H9 (cell line): Measurements from ENCODE around the gene CYFIP1. TPM values are rescaled to one million over a fixed set of nuclear protein-coding genes. Genes with fewer than 3 reads are reported as not detected.

Experiments
- DNase-seq: peaks from one replicate; pipeline ENCODE4 v3.0.0-alpha.2; 2017
- H2AFZ ChIP-seq: one replicate; pipeline ENCODE4 v1.6.1; 2013; ENCODE audit warnings: mild to moderate bottlenecking, low read length, control low read depth, moderate library complexity
- H2AK5ac ChIP-seq: 2 replicates; pipeline ENCODE4 v1.6.1; 2013; ENCODE audit warnings: low read length, control low read depth, mixed read lengths; ENCODE audit not compliant: insufficient read length
- H2BK120ac ChIP-seq: one replicate; pipeline ENCODE4 v1.6.1; 2013; ENCODE audit warnings: low read depth, mild to moderate bottlenecking, low read length, control low read depth, inconsistent platforms; ENCODE audit not compliant: poor library complexity, severe bottlenecking
- H2BK12ac ChIP-seq: 2 replicates; pipeline ENCODE4 v1.6.1; 2013; ENCODE audit warnings: low read length, control low read depth, mixed read lengths, low read depth; ENCODE audit not compliant: insufficient read length
- H2BK15ac ChIP-seq: 2 replicates; pipeline ENCODE4 v1.6.1; 2013; ENCODE audit warnings: low read depth, low read length, control low read depth
- H2BK20ac ChIP-seq: one replicate; pipeline ENCODE4 v1.6.1; 2013; ENCODE audit warnings: low read depth, mild to moderate bottlenecking, low read length, control low read depth, inconsistent platforms; ENCODE audit not compliant: poor library complexity, severe bottlenecking
- H2BK5ac ChIP-seq: 2 replicates; pipeline ENCODE4 v1.6.1; 2013; ENCODE audit warnings: low read length, control low read depth, mixed read lengths; ENCODE audit not compliant: insufficient read length
- H3K14ac ChIP-seq: 2 replicates; pipeline ENCODE4 v1.6.1; 2013; ENCODE audit warnings: low read length, control low read depth; ENCODE audit not compliant: insufficient read depth
- H3K18ac ChIP-seq: 2 replicates; pipeline ENCODE4 v1.6.1; 2013; ENCODE audit warnings: low read depth, mild to moderate bottlenecking, mixed read lengths, low read length, control low read depth; ENCODE audit not compliant: insufficient read length
- H3K23ac ChIP-seq: 2 replicates; pipeline ENCODE4 v1.6.1; 2013; ENCODE audit warnings: low read length, control low read depth, mixed read lengths, low read depth; ENCODE audit not compliant: insufficient read length
- H3K23me2 ChIP-seq: 2 replicates; pipeline ENCODE4 v1.6.1; 2013; ENCODE audit warnings: low read depth, mild to moderate bottlenecking, mixed read lengths, low read length, control low read depth; ENCODE audit not compliant: insufficient read length, poor library complexity, severe bottlenecking
- H3K27ac ChIP-seq: 2 replicates; pipeline ENCODE4 v1.5.1; 2013; ENCODE audit warnings: low read length, control low read depth, mixed read lengths, low read depth; ENCODE audit not compliant: insufficient read length
- H3K27me3 ChIP-seq: 2 replicates; pipeline ENCODE4 v1.6.1; 2013; ENCODE audit warnings: low read length, control low read depth, inconsistent platforms; ENCODE audit not compliant: insufficient read depth
- H3K4ac ChIP-seq: 2 replicates; pipeline ENCODE4 v1.6.1; 2013; ENCODE audit warnings: low read depth, mild to moderate bottlenecking, control low read depth, inconsistent platforms, low read length, moderate library complexity
- H3K4me1 ChIP-seq: 2 replicates; pipeline ENCODE4 v1.6.1; 2013; ENCODE audit warnings: low read length, control low read depth, inconsistent platforms; ENCODE audit not compliant: insufficient read depth
- H3K4me2 ChIP-seq: 2 replicates; pipeline ENCODE4 v1.6.1; 2013; ENCODE audit warnings: low read length, control low read depth, mixed read lengths; ENCODE audit not compliant: insufficient read length, insufficient read depth
- H3K56ac ChIP-seq: 2 replicates; pipeline ENCODE4 v1.6.1; 2013; ENCODE audit warnings: low read depth, mild to moderate bottlenecking, mixed read lengths, low read length, control low read depth; ENCODE audit not compliant: insufficient read length
- H3K79me1 ChIP-seq: 2 replicates; pipeline ENCODE4 v1.6.1; 2013; ENCODE audit warnings: low read depth, mild to moderate bottlenecking, moderate library complexity, low read length, control low read depth, inconsistent platforms; ENCODE audit not compliant: insufficient read depth, poor library complexity, severe bottlenecking
- H3K79me2 ChIP-seq: 2 replicates; pipeline ENCODE4 v1.6.1; 2013; ENCODE audit warnings: low read length, control low read depth, inconsistent platforms; ENCODE audit not compliant: insufficient read depth
- H3K9ac ChIP-seq: 2 replicates; pipeline ENCODE4 v1.6.1; 2013; ENCODE audit warnings: low read length, control low read depth, mixed read lengths; ENCODE audit not compliant: insufficient read length; ENCODE audit errors: extremely low read depth
- H3K9me3 ChIP-seq: one replicate; pipeline ENCODE4 v1.6.1; 2013; ENCODE audit warnings: low read depth, low read length, inconsistent platforms; ENCODE audit not compliant: control insufficient read depth
- H3T11ph ChIP-seq: one replicate; pipeline ENCODE4 v1.6.1; 2013; ENCODE audit warnings: mild to moderate bottlenecking, low read length, control low read depth, inconsistent platforms
- H4K20me1 ChIP-seq: one replicate; pipeline ENCODE4 v1.6.1; 2013; ENCODE audit not compliant: control insufficient read depth, insufficient read length, insufficient read depth
- H4K5ac ChIP-seq: 2 replicates; pipeline ENCODE4 v1.6.1; 2013; ENCODE audit warnings: low read depth, mild to moderate bottlenecking, mixed read lengths, low read length, control low read depth; ENCODE audit not compliant: insufficient read length
- H4K8ac ChIP-seq: replicated peaks from 2 replicates; pipeline ENCODE4 v1.6.1; 2013; ENCODE audit warnings: low read length, control low read depth, mixed read lengths, low read depth; ENCODE audit not compliant: insufficient read length
- H4K91ac ChIP-seq: 2 replicates; pipeline ENCODE4 v1.6.1; 2013; ENCODE audit warnings: low read depth, mild to moderate bottlenecking, moderate library complexity, mixed read lengths, low read length, control low read depth; ENCODE audit not compliant: insufficient read length
- H3K27ac Mint-ChIP-seq, 3 experiments: 2 replicates in 2 of 3; 3 replicates in 1 of 3; pipeline ENCODE4 v1.8.0; 2020 to 2021; ENCODE audit warnings: mixed read lengths in 3 of 3, mild to moderate bottlenecking in 1 of 3, moderate library complexity in 1 of 3
- H3K27me3 Mint-ChIP-seq: 2 replicates; pipeline ENCODE4 v1.8.0; 2021; ENCODE audit warnings: low read depth, mild to moderate bottlenecking, moderate library complexity, mixed read lengths
- H3K36me3 Mint-ChIP-seq, 3 experiments: 2 replicates in 2 of 3; 3 replicates in 1 of 3; pipeline ENCODE4 v1.8.0; 2020 to 2021; ENCODE audit warnings: low read depth in 3 of 3, mixed read lengths in 3 of 3; ENCODE audit not compliant: insufficient read depth in 1 of 3
- H3K4me1 Mint-ChIP-seq, 2 experiments: 2 replicates each; pipeline ENCODE4 v1.8.0; 2020; ENCODE audit warnings: mixed read lengths in 2 of 2
- H3K4me3 Mint-ChIP-seq, 2 experiments: 2 replicates in 1 of 2; 3 replicates in 1 of 2; pipeline ENCODE4 v1.8.0; 2020 to 2021; ENCODE audit warnings: mild to moderate bottlenecking in 2 of 2, mixed read lengths in 2 of 2, moderate library complexity in 1 of 2
- H3K9me3 Mint-ChIP-seq, 2 experiments: 2 replicates in 1 of 2; 3 replicates in 1 of 2; pipeline ENCODE4 v1.8.0; 2020; ENCODE audit warnings: mild to moderate bottlenecking in 2 of 2, mixed read lengths in 2 of 2, moderate library complexity in 1 of 2
- CTCF ChIP-seq: fragments of 200-600 bp; sonication (generic); conservative IDR thresholded peaks from 3 replicates; pipeline ENCODE4 v1.8.0; 2021; ENCODE audit warnings: antibody characterized with exemption, mild to moderate bottlenecking
- WGBS: extraction: QIAGEN DNeasy Blood & Tissue Kit; methylation state at CpG from one replicate; pipeline ENCODE4 v1.1.7; 2013; ENCODE audit warnings: missing lambda C conversion rate, low lambda C conversion rate, mixed read lengths; ENCODE audit not compliant: insufficient read length; ENCODE audit errors: extremely low coverage; 5-methylcytosine and 5-hydroxymethylcytosine counted together
- total RNA-seq: library from RNA; stranded (reverse); gene quantifications from 2 replicates; pipeline ENCODE4 v1.2.1, GENCODE V29; 2021

CYFIP1 gene
- total RNA-seq, 1 experiment from 2014 or later: 71.2 TPM

- H3K36me3 Mint-ChIP-seq: no peaks in the 10 kb centered on the region
- no peak overlapping the region for H3T11ph ChIP-seq
- TF ChIP-seq CTCF: no peak
- H4K20me1 ChIP-seq: no peaks in the 10 kb centered on the region
- no peak overlapping the region for H2AFZ ChIP-seq
- H3K79me1 ChIP-seq: no peaks in the 10 kb centered on the region
- H4K5ac ChIP-seq: no peak overlapping the region
- no peak overlapping the region for H4K8ac ChIP-seq
- H2BK120ac ChIP-seq: no peak overlapping the region
- H3K27ac Mint-ChIP-seq: no peak overlapping the region
- H3K23me2 ChIP-seq: no peaks in the 10 kb centered on the region
- H3K27me3 ChIP-seq: no peaks in the 10 kb centered on the region
- H3K14ac ChIP-seq: no peak overlapping the region
- H3K4ac ChIP-seq: no peak overlapping the region
- no peak overlapping the region for H3K4me2 ChIP-seq
- no CpG with 5 or more reads among the region's 1 CpG for WGBS
- no peaks in the 10 kb centered on the region for H3K9me3 Mint-ChIP-seq
- no peak overlapping the region for H2BK5ac ChIP-seq
- H3K27ac ChIP-seq: no peak overlapping the region
- no peak overlapping the region for H3K4me3 Mint-ChIP-seq
- H3K9ac ChIP-seq: no peak overlapping the region
- H3K27me3 Mint-ChIP-seq: peaks cover 15% of the 10 kb centered on the region
- no peak overlapping the region for H3K23ac ChIP-seq
- H4K91ac ChIP-seq: no peak overlapping the region
- H2BK20ac ChIP-seq: no peak overlapping the region
- H3K4me1 ChIP-seq: no peaks in the 10 kb centered on the region
- H2BK12ac ChIP-seq: no peak overlapping the region
- no peaks in the 10 kb centered on the region for H3K9me3 ChIP-seq
- H3K79me2 ChIP-seq: peaks cover 2% of the 10 kb centered on the region; the same call in 1 of the 2 replicates
- no peak overlapping the region for H2BK15ac ChIP-seq
- H3K56ac ChIP-seq: no peak overlapping the region
- H3K4me1 Mint-ChIP-seq: peaks cover 6 to 18% of the 10 kb centered on the region in 2 experiments; a peak in 3 of 4 replicates
- H3K18ac ChIP-seq: no peak overlapping the region
- no peak overlapping the region for H2AK5ac ChIP-seq
- DNase-seq: no peak
These were observed 18.4 kb downstream of the CYFIP1 start for GRCh38 chr15:22961762-22962161.
